Right lung (tissue), 10 donors: ENCODE data around the gene XAGE1B. TPM values are rescaled to one million over a fixed set of nuclear protein-coding genes. Genes with fewer than 3 reads are reported as not detected.
"Not testable (repeated sequence)": the region's sequence is repeated elsewhere in the genome, so short reads cannot be mapped to it uniquely, and the experiment has no call there.

Source experiments
- DNase-seq, 2 donors: peaks; one replicate each; pipeline ENCODE4 v3.0.0-alpha.2; 2013
- long read RNA-seq, 8 donors: transcript quantifications; one replicate each; lab custom pipeline, GENCODE V29; 2026
- polyA plus RNA-seq, 5 donors: library from polyadenylated mRNA; unstranded; fragments of 120-200 nt; gene quantifications; one replicate each; pipeline versions ENCODE4 v1.2.1 to v1.2.3, GENCODE V29; 2013; ENCODE audit warnings: inconsistent platforms in 1 of 5, low replicate concordance in 1 of 5; ENCODE audit not compliant: insufficient read length in 5 of 5, insufficient read depth in 1 of 5

The XAGE1B gene
- not detected for polyA plus RNA-seq
- long read RNA-seq, donor 1: 0 reads
- long read RNA-seq, donor 2: 0 reads
- long read RNA-seq, donor 3: 0 reads
- long read RNA-seq, donor 4: 0 reads
- long read RNA-seq, donor 5: 0 reads
- long read RNA-seq, donor 6: 0 reads
- long read RNA-seq, donor 7: 0 reads
- long read RNA-seq, donor 8: 0 reads

DNA sequence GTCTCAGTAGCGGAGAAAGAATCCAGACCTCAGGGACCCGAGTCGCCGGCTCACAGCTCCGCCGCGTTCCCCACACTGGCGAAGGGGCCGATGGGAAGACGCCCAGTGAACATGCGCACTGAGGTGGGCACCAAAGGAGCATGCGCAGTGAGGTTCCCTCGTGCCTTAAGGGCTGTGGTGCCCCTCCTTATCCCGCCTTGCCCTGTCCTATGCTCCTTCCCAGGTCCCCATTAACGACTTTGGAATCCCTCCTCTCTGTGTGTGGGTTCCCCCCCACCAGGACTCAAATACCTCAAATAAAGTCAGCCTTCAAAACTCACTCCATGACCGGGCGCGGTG is at the start of gene XAGE1B:
XAGE1B (minus strand) TSS at position 77 of the 339 bp plus-strand sequence. CDS start 1,536 bp downstream, outside the sequence.
- DNase-seq: not testable (repeated sequence)

DNA sequence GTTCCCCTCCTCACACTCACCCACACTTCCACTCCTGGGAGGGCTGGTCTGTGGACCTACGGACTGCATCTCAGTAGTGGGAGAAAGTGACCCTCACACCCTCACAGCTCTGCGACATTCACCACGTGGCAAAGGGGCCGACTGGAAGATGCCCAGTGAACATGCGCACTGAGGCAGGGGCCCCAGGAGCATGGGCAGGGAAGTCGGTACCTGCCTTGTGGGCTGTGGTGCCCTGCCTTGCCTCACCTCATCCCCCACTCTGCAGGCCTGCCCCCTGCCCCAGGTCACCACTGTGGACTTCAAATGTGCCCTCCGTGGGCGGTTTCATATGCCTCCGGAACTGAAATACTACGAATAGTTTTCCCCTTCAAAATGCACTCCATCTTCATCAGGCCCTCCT is 46.2 kb upstream of the XAGE1B start:
- no peak for DNase-seq

DNA sequence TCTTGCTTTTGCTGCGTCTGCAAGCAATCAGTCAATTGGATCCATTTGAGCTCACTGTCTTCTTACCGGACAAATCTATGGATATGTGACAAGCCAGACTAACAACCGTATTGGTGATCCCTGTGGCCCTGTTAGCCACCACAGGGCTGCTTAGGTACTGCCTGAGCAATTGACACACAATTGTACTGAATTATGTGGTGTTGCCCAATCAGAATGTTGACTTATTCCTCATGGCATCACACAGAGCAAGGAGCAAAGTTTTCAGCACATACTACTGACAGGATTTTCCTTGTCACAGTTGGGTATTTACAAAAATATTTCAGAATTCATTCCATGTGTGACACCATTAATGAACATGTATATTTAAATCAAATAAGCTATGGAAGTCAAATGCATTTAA is 41.3 kb upstream of the XAGE1B start:
- DNase-seq: no peak

- no peak for DNase-seq
These were observed 39.9 kb upstream of the XAGE1B start for GRCh38 chrX:52556741-52557140.

- no peak for DNase-seq
These were observed 37.3 kb upstream of the XAGE1B start for GRCh38 chrX:52553995-52554642.

DNA sequence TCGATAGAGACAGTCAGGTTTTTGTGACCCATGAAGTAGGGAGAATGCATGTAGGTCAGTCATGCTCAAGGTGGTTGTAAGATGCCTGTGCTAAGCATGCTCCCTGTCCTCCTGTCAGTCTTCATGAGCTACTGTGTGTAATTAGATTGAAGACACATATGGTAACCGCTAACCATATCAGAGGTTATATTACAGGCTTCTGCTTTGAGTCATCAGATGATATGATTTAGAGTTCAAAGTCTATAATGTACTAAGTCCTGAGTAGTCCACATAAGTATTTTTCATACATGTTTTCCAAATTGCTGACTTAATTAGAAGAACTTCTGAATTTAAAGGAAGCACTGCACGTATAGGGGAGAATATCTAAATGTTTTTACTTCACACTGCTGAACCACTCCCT is 31.9 kb upstream of the XAGE1B start:
- DNase-seq: not testable (repeated sequence)

- no peak for DNase-seq
These were observed 27.4 kb upstream of the XAGE1B start for GRCh38 chrX:52544147-52544840.

DNA sequence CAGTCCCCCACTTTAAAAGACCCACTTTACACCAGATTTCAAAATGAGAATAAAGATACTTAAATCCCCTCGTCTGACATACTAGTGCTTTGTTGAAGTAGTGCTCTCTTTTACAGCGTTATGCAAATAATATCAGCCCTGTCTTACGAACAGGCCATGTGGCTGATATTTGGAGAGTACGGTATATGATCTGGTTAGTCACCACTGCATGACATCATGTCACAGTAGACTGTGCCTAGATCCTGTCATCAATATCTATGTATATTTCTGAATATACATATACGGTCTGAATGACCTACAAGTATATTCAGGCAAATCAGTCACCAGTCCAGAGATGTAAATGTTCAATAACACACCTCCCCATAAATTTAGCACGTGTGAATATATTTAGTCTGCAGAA is 25.4 kb upstream of the XAGE1B start:
- DNase-seq: no peak

DNA sequence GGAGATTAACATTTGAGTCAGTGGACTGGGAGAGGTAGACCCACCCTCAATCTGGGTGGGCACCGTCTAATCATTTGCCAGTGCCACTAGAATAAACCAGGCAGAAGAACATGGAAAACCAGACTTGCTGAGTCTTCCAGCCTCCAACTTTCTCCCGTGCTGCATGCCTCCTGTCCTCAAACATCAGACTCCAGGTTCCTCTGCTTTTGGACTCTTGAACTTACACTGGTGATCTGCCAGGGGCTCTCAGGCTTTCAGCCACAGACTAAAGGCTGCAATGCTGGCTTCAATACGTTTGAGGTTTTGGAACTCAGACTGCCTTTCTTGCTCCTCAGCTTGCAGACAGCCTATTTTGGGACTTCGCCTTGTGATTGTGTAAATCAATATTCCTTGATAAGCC is 24.2 kb upstream of the XAGE1B start:
- not testable (repeated sequence) for DNase-seq

GRCh38 chrX:52516110-52516986 is 515 bp downstream of the XAGE1B start:
- not testable (repeated sequence) for DNase-seq

DNA sequence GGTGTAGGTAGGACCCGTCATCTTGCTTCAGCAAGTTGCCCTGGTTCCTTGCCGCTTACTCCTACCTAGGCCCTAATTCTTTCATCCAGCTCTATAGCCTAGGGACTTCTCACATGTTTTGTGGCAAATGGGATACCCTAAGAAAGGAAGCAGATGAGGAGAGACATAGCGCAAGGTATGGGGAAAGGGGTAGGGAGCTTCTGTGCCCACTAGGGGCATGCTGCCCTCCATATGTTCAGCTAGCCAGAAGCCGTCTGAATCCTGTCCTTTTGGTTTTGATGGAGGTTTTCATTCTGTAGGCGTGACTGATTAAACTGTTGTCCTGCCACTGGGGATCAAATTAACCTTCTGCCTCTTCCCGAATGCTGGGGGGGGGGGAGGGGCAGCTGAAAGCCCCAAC is 5.7 kb downstream of the XAGE1B start:
- not testable (repeated sequence) for DNase-seq

- no peak for DNase-seq
These were observed 6.9 kb downstream of the XAGE1B start for GRCh38 chrX:52509916-52510315.

- DNase-seq: no peak
These were observed 9.5 kb downstream of the XAGE1B start for GRCh38 chrX:52507331-52507730.

DNA sequence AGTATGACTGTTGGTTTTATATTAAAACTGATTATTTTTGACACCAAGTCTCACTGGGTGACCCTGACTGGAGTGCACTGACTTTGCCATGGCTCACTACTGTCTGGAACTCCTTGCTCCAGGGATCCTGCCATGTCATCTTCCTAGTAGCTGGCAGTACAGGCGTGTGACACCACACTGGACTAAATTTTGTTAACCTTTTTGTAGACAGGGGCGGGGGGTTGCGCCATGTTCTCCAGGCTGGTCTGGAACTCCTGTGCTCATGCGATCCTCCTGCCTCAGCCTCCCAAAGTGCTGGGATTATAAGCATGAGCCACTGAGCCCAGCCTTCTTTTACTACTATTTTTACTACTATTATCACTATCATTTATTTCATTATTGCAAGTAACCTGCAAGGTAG is 12.3 kb downstream of the XAGE1B start:
- DNase-seq: no peak

DNA sequence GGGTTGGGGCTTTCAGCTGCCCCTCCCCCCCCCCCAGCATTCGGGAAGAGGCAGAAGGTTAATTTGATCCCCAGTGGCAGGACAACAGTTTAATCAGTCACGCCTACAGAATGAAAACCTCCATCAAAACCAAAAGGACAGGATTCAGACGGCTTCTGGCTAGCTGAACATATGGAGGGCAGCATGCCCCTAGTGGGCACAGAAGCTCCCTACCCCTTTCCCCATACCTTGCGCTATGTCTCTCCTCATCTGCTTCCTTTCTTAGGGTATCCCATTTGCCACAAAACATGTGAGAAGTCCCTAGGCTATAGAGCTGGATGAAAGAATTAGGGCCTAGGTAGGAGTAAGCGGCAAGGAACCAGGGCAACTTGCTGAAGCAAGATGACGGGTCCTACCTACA is 15.5 kb downstream of the XAGE1B start:
- not testable (repeated sequence) for DNase-seq

GRCh38 chrX:52496419-52496772 is 20.5 kb downstream of the XAGE1B start:
- DNase-seq: not testable (repeated sequence)

GRCh38 chrX:52495545-52496418 is 21.1 kb downstream of the XAGE1B start, which contains the start of gene XAGE1A:
Gene XAGE1A, plus strand, starts transcription at chrX:52495808. Its CDS starts 1,554 bp downstream, at chrX:52497362.
- not testable (repeated sequence) for DNase-seq

DNA sequence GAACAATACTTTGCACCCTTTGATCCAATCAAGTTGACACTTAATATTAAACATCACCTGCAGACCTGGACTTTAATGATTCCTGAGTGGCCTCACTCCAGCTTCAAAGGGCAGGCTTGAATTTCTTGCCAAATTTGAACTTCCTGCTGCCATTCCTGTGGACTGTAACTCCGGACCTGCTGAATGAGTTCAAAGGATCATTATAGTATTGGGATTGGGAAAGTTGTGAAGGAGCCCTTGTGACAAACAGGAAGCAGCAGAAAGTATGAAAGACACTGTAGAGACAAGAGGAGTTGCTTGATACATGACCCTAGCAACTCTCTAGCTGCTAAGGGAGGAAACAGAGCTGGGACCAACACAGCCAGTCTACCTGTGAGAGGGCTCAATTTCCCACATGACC is 45.6 kb downstream of the XAGE1B start:
- not testable (repeated sequence) for DNase-seq
